GM12878 (cell line): ENCODE results near the gene PRR20E.
"Not testable (repeated sequence)": the region's sequence is repeated elsewhere in the genome, so short reads cannot be mapped to it uniquely, and the experiment has no call there.

ENCODE experiments used
- EP300 ChIP-seq, 2 experiments: fragments of 150-350 bp in 1 of 2; IDR thresholded peaks; 2 replicates each; pipeline ENCODE4 v1.6.1; 2011 to 2012; ENCODE audit warnings: low read depth in 2 of 2, low read length in 2 of 2, borderline replicate concordance in 1 of 2, improper control_type of control experiment in 1 of 2, inconsistent platforms in 1 of 2; ENCODE audit not compliant: control insufficient read depth in 1 of 2
- ETV6 ChIP-seq, 2 experiments: fragments of 450-650 bp in 1 of 2; IDR thresholded peaks in 1 of 2; conservative IDR thresholded peaks in 1 of 2; 2 replicates each; pipeline ENCODE4 v1.6.1; 2014; ENCODE audit warnings: antibody characterized with exemption in 1 of 2, borderline replicate concordance in 1 of 2, low read depth in 1 of 2, mild to moderate bottlenecking in 1 of 2, moderate library complexity in 1 of 2
- TF ChIP-seq, protein P1 (sequence below): fragments of 450-650 bp; IDR thresholded peaks from 2 replicates; pipeline ENCODE4 v1.6.1; 2017; ENCODE audit warnings: mild to moderate bottlenecking, low read depth, inconsistent platforms; ENCODE audit not compliant: poor library complexity, severe bottlenecking
- TF ChIP-seq, protein P2 (sequence below), 3 experiments: IDR thresholded peaks in 2 of 3; conservative IDR thresholded peaks in 1 of 3; 2 replicates each; pipeline ENCODE4 v1.5.1; 2011; ENCODE audit warnings: low read depth in 3 of 3, low read length in 3 of 3, mild to moderate bottlenecking in 3 of 3, control low read depth in 2 of 3, moderate library complexity in 2 of 3, inconsistent platforms in 1 of 3, mixed read lengths in 1 of 3; ENCODE audit not compliant: control insufficient read depth in 2 of 3, insufficient read depth in 1 of 3; ENCODE audit errors: extremely low read depth in 1 of 3

- TF ChIP-seq ETV6 (conservative IDR thresholded peaks at IDR 0.05 in 1 of 2, IDR thresholded peaks at IDR 0.05 in 1 of 2; ENCODE audit: borderline replicate concordance in 1 of 2, low read depth in 1 of 2); EP300 (IDR thresholded peaks at IDR 0.05; ENCODE audit: borderline replicate concordance in 1 of 2, control insufficient read depth in 1 of 2, low read depth in 2 of 2, low read length in 2 of 2): not testable (repeated sequence)
- TF ChIP-seq, protein P1, sequence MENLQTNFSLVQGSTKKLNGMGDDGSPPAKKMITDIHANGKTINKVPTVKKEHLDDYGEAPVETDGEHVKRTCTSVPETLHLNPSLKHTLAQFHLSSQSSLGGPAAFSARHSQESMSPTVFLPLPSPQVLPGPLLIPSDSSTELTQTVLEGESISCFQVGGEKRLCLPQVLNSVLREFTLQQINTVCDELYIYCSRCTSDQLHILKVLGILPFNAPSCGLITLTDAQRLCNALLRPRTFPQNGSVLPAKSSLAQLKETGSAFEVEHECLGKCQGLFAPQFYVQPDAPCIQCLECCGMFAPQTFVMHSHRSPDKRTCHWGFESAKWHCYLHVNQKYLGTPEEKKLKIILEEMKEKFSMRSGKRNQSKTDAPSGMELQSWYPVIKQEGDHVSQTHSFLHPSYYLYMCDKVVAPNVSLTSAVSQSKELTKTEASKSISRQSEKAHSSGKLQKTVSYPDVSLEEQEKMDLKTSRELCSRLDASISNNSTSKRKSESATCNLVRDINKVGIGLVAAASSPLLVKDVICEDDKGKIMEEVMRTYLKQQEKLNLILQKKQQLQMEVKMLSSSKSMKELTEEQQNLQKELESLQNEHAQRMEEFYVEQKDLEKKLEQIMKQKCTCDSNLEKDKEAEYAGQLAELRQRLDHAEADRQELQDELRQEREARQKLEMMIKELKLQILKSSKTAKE = not testable (repeated sequence)
- TF ChIP-seq, protein P2, sequence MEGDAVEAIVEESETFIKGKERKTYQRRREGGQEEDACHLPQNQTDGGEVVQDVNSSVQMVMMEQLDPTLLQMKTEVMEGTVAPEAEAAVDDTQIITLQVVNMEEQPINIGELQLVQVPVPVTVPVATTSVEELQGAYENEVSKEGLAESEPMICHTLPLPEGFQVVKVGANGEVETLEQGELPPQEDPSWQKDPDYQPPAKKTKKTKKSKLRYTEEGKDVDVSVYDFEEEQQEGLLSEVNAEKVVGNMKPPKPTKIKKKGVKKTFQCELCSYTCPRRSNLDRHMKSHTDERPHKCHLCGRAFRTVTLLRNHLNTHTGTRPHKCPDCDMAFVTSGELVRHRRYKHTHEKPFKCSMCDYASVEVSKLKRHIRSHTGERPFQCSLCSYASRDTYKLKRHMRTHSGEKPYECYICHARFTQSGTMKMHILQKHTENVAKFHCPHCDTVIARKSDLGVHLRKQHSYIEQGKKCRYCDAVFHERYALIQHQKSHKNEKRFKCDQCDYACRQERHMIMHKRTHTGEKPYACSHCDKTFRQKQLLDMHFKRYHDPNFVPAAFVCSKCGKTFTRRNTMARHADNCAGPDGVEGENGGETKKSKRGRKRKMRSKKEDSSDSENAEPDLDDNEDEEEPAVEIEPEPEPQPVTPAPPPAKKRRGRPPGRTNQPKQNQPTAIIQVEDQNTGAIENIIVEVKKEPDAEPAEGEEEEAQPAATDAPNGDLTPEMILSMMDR (IDR thresholded peaks at IDR 0.05 in 2 of 3, conservative IDR thresholded peaks at IDR 0.05 in 1 of 3; ENCODE audit: control insufficient read depth in 2 of 3, extremely low read depth in 1 of 3, insufficient read depth in 1 of 3, low read depth in 3 of 3, low read length in 3 of 3) = not testable (repeated sequence)
Measured at GRCh38 chr13:57166897-57167296, at the start of gene PRR20E.
